Karpas-422 (cell line): ENCODE data around the gene MTFMT. TPM values are rescaled to one million over a fixed set of nuclear protein-coding genes. Genes with fewer than 3 reads are reported as not detected.

Experiments used
- DNase-seq: peaks from one replicate; pipeline ENCODE4 v3.0.0-alpha.2; 2015
- H2AFZ ChIP-seq: fragments of 200-600 bp; sonication (generic); 2 replicates; pipeline ENCODE4 v1.6.1; 2014; ENCODE audit warnings: antibody characterized with exemption, low read length, mixed read lengths
- H3K27ac ChIP-seq: fragments of 200-600 bp; sonication (generic); 2 replicates; pipeline ENCODE4 v1.5.1; 2014; ENCODE audit warnings: mild to moderate bottlenecking, low read length, moderate library complexity
- H3K27me3 ChIP-seq: fragments of 200-600 bp; sonication (generic); 2 replicates; pipeline ENCODE4 v1.6.1; 2014; ENCODE audit warnings: low read length, mixed read lengths
- H3K36me3 ChIP-seq: fragments of 200-600 bp; sonication (generic); 2 replicates; pipeline ENCODE4 v1.6.1; 2014; ENCODE audit warnings: low read length, mixed read lengths; ENCODE audit not compliant: insufficient read depth
- H3K4me1 ChIP-seq: fragments of 200-600 bp; sonication (generic); 2 replicates; pipeline ENCODE4 v1.6.1; 2014; ENCODE audit warnings: mild to moderate bottlenecking, low read length, mixed read lengths
- H3K4me2 ChIP-seq: fragments of 200-600 bp; sonication (generic); 2 replicates; pipeline ENCODE4 v1.6.1; 2014; ENCODE audit warnings: low read length, low read depth, mild to moderate bottlenecking; ENCODE audit not compliant: poor library complexity, severe bottlenecking
- H3K4me3 ChIP-seq: fragments of 200-600 bp; sonication (generic); 2 replicates; pipeline ENCODE4 v1.5.1; 2014; ENCODE audit warnings: mild to moderate bottlenecking, antibody characterized with exemption, low read length, mixed read lengths
- H3K79me2 ChIP-seq: fragments of 200-600 bp; sonication (generic); 2 replicates; pipeline ENCODE4 v1.6.1; 2014; ENCODE audit warnings: mild to moderate bottlenecking, low read length, mixed read lengths
- H3K9ac ChIP-seq: fragments of 200-600 bp; sonication (generic); 2 replicates; pipeline ENCODE4 v1.6.0; 2014; ENCODE audit warnings: low read length
- H3K9me2 ChIP-seq: fragments of 200-600 bp; sonication (generic), shearing (Covaris generic); replicated peaks from 2 replicates; pipeline ENCODE4 v1.6.0; 2014; ENCODE audit warnings: mild to moderate bottlenecking, low read length, moderate library complexity; ENCODE audit not compliant: insufficient read depth
- H3K9me3 ChIP-seq: fragments of 300-700, 200-600 bp; sonication (generic); 2 replicates; pipeline ENCODE4 v1.6.1; 2014; ENCODE audit warnings: low read length, mixed read lengths
- H4K20me1 ChIP-seq: fragments of 200-600 bp; sonication (generic); 2 replicates; pipeline ENCODE4 v1.6.1; 2014; ENCODE audit warnings: mild to moderate bottlenecking, antibody characterized with exemption, low read length, low read depth; ENCODE audit not compliant: insufficient read depth
- total RNA-seq: library from RNA; depleted of rRNA; stranded (reverse); fragments of >200 nt; shearing (Covaris generic); gene quantifications from 2 replicates; pipeline ENCODE4 v1.2.3, GENCODE V29; 2014; ENCODE audit warnings: low replicate concordance

The MTFMT gene
- total RNA-seq, 1 experiment from 2014 or later: 19.3 TPM

DNA sequence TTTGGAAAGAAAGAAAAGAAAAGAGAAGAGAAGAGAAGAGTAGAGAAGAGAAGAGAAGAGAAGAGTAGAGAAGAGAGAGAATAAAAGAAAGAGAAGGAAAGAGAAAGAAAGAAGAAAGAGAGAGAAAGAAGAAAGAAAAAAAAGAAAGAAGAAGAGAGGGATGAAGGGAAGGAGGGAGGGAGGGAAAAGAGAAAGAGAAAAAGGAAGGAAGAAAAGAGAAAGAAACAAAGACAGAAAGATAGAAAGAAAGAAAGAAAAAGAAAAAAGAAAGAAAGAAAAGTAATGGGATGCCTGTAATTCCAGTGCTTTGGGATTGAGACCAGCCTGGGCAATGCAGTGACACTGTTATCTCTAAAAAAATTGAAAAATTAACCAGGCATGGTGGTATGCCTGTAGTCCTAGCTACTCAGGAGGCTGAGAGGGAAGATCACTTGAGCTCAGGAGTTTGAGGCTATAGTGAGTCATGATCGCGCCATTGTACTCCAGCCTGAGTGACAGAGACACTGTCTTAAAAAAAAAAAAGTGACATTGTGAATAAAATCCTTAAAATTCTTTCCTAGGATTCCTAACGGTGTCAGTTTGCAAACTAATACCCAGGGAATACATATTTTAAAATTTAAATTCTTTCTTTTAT, 36.7 kb upstream of the MTFMT start:
- no peak for DNase-seq
- Histone ChIP-seq H3K9me2 (no peaks in the 10 kb centered on the region), H3K9ac (no peak overlapping the region), H4K20me1 (no peaks in the 10 kb centered on the region), H3K9me3 (no peaks in the 10 kb centered on the region), H3K27me3 (no peaks in the 10 kb centered on the region), H3K4me2 (no peak overlapping the region), H2AFZ (no peak overlapping the region), H3K4me1 (no peaks in the 10 kb centered on the region), H3K27ac (no peak overlapping the region), H3K36me3 (no peaks in the 10 kb centered on the region), H3K4me3 (no peak overlapping the region), H3K79me2 (no peaks in the 10 kb centered on the region)

DNA sequence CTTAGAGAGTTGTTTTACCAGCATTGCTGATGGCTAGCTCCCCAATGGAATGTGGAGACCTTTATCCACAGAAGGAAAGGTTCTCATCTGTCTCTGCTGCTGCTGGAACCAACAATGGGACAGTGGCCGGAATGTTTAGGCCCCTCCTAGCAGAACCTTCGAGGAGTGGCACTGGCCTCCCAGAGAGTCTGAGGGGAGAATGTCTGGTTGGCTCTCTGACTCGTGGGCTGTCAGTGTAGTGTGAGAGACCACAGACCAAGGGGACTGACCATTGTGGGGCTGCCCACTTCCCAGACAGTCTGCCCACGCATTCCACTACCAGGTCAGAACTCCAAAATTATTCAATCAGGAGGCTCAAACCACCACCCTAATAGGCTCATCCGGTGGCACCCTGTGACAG, 33.3 kb upstream of the MTFMT start:
- Histone ChIP-seq H3K4me1 (no peaks in the 10 kb centered on the region), H3K27me3 (no peaks in the 10 kb centered on the region), H3K9me3 (no peaks in the 10 kb centered on the region), H3K9ac (no peak overlapping the region), H4K20me1 (no peaks in the 10 kb centered on the region), H3K9me2 (no peaks in the 10 kb centered on the region), H3K27ac (no peak overlapping the region), H2AFZ (no peak overlapping the region), H3K4me2 (no peak overlapping the region), H3K79me2 (no peaks in the 10 kb centered on the region), H3K36me3 (no peaks in the 10 kb centered on the region), H3K4me3 (no peak overlapping the region)
- DNase-seq: no peak

DNA sequence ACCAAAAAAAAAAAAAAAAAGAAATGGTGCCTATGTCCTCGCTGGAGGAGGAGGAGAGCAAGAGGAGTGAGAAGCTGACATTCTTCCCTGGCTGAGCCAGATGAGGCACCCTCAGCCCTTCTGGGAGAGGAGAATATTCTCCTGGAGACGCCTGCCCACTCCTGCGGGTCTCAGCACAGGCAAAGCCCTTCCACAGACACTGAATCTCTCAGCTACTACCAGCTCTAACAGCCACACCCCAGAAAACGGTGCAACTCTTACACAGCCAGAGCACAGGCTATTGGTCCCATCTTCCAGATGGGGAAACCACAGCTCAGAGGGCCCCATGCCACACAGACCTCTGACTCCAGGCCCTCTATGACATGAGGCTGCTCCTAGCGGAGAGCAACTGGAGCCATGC, 32.6 kb upstream of the MTFMT start:
- Histone ChIP-seq H3K79me2 (no peaks in the 10 kb centered on the region), H3K27ac (no peak overlapping the region), H3K9me2 (no peaks in the 10 kb centered on the region)

DNA sequence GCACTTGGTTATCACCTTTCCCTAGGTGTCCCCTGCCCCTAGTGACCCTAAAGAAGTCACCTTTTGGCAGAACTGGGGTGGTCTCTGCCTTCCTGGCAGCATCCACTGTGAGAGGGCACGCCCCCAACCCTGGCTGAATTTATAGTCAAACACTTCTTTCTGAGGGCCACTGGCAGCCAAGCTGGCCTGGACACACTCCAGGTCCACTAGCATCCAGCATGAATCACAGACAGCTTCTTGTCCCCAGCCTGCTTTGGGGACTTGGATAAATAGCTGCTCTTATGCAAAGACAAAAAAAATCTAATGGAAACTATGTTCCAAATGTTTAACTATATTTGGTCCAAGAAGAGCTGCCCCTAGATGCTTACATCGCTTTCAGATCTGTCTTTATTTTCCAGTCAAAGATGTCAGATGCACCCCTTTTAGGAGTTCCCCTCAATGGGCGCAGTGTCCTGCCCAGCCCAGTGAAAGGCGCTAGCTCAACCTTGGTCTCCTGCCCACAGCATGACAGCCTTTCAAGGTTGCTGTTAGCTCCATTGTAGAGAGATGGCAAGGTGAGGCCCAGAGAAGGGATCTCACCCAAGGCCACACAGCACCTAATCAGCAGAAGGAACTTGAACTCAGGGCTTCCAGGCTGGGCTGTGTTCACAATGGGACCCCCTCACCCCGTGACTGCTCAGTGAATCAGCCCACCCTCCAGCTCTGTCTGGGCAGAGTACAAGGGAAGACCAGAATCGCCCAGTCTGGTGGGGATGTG, 31.4 kb upstream of the MTFMT start:
- no peaks in the 10 kb centered on the region for H3K4me1 ChIP-seq
- H3K9ac ChIP-seq: no peak overlapping the region
- H3K36me3 ChIP-seq: no peaks in the 10 kb centered on the region
- H3K79me2 ChIP-seq: no peaks in the 10 kb centered on the region
- no peak for DNase-seq
- H3K9me2 ChIP-seq: no peaks in the 10 kb centered on the region
- H3K9me3 ChIP-seq: no peaks in the 10 kb centered on the region
- no peak overlapping the region for H2AFZ ChIP-seq
- H3K27ac ChIP-seq: no peak overlapping the region
- no peaks in the 10 kb centered on the region for H4K20me1 ChIP-seq
- H3K4me2 ChIP-seq: no peak overlapping the region
- no peaks in the 10 kb centered on the region for H3K27me3 ChIP-seq
- no peak overlapping the region for H3K4me3 ChIP-seq

More for the DNA sequence above, 32.6 kb upstream of the MTFMT start:
- H3K9ac ChIP-seq: no peak overlapping the region
- no peaks in the 10 kb centered on the region for H3K4me1 ChIP-seq
- no peak overlapping the region for H2AFZ ChIP-seq
- DNase-seq: no peak
- no peaks in the 10 kb centered on the region for H3K9me3 ChIP-seq
- no peaks in the 10 kb centered on the region for H4K20me1 ChIP-seq
- H3K4me2 ChIP-seq: no peak overlapping the region
- no peaks in the 10 kb centered on the region for H3K27me3 ChIP-seq
- H3K36me3 ChIP-seq: no peaks in the 10 kb centered on the region
- H3K4me3 ChIP-seq: no peak overlapping the region

DNA sequence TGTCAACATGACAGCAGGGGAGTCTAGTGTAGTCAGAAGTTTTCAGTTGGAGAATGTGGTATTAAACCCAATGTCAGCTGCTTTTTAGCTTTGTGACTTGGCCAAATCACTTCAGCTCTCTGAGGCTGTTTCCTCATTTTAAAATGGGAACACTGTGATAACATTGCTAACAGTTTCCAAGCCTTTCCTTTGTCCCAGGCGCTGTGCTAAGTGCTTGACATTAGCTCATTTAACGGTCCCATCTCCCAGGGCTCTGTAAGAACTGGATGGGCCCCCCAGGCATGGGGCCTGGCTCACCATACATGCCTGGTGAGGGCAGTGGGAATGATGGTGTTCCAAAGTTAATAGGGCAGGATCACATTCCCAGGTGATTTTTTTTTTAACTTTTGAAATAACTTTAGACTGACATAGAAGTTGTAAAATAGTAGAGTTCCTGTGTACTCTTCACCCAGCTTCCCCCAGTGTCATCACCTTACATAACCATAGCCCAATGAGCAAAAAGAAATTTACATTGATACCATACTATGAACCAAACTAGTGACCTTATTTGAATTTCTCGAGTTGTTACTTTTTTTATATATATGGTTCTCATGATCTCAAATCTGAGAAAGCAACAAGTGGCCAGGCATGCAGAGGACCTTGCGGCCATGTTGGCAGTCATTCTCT, 30.6 kb upstream of the MTFMT start:
- no peaks in the 10 kb centered on the region for H4K20me1 ChIP-seq
- no peak overlapping the region for H3K9ac ChIP-seq
- H3K9me2 ChIP-seq: no peaks in the 10 kb centered on the region
- DNase-seq: no peak
- no peak overlapping the region for H3K27ac ChIP-seq
- no peaks in the 10 kb centered on the region for H3K36me3 ChIP-seq
- no peak overlapping the region for H3K4me2 ChIP-seq
- no peaks in the 10 kb centered on the region for H3K27me3 ChIP-seq
- H3K4me3 ChIP-seq: no peak overlapping the region
- no peaks in the 10 kb centered on the region for H3K4me1 ChIP-seq
- H2AFZ ChIP-seq: no peak overlapping the region
- H3K79me2 ChIP-seq: no peaks in the 10 kb centered on the region
- H3K9me3 ChIP-seq: no peaks in the 10 kb centered on the region

DNA sequence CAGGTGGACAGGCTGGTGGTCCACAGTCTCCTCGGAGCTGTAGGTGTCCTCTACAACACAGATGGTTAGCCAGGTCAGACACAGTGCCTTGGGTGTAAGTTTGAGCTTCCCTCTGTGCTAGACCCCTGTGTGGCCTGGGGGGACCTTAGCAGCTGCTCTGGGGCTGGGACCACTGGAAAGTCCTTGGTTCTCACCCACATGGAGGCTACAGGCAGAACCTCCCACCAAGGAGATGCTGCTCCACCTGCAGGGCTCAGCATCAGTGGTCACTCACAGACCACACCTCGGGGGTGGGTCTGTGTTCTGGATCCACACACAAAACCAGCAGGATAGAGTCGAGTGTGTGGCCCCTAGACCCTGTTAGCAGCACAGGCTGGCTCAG, 29.9 kb upstream of the MTFMT start:
- no peak overlapping the region for H3K4me3 ChIP-seq
- H3K27me3 ChIP-seq: no peaks in the 10 kb centered on the region
- no peak overlapping the region for H3K4me2 ChIP-seq
- no peak overlapping the region for H3K27ac ChIP-seq
- no peak for DNase-seq
- no peaks in the 10 kb centered on the region for H4K20me1 ChIP-seq
- no peaks in the 10 kb centered on the region for H3K79me2 ChIP-seq
- H3K9ac ChIP-seq: no peak overlapping the region
- H3K4me1 ChIP-seq: no peaks in the 10 kb centered on the region
- no peaks in the 10 kb centered on the region for H3K36me3 ChIP-seq
- no peak overlapping the region for H2AFZ ChIP-seq
- no peaks in the 10 kb centered on the region for H3K9me2 ChIP-seq
- H3K9me3 ChIP-seq: no peaks in the 10 kb centered on the region

DNA sequence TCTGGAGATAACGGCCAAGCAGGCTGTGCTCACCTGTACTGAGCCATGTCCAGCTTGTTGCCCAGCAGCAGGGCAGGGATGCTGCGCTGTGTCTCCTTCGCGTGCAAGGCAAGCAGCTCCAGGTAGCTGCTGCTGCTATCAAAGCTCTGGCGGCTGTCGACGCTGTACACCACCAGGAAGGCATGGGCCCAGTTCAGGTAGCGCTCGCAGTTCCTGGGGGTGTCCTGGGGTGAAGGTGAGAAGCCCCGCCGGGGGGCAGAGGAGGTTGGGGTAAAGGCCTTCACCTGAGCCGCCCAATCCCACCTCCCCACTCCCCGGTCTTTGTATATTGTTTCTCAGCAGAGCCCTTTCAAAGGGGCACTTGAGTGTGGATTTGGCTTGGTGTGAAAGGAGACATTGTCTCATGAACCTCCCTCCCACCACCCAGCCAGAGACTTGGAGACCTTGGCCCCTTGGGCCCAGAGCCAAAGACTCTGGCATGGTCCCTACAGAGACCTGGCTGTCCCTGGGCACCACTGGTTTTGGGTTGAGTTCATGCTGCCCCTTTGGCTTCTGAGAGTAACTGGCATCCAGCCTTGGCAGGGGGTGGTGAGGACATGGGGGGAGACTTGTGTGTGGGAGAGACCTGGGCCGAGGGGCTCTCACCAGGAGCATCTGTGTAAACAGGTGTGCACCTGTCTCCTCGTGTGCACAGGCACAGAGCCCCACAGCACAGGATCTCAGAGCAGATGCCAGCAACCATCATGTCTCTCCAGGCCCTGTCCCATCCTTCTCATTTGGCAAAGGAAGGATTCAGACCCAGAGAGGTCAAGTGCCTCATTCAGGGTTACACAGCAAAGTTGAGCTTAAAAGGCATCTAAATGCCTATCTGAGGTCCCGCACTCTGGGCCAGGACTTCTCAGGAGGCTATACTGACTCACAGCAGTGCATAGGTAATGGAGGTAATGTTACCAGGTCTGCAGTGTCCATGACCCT, 29.2 kb upstream of the MTFMT start:
- H3K9me2 ChIP-seq: no peaks in the 10 kb centered on the region
- no peaks in the 10 kb centered on the region for H3K9me3 ChIP-seq
- H2AFZ ChIP-seq: no peak overlapping the region
- no peak overlapping the region for H3K4me3 ChIP-seq
- no peaks in the 10 kb centered on the region for H3K4me1 ChIP-seq
- H3K27me3 ChIP-seq: no peaks in the 10 kb centered on the region
- H3K27ac ChIP-seq: no peak overlapping the region
- no peak for DNase-seq
- H4K20me1 ChIP-seq: no peaks in the 10 kb centered on the region
- H3K79me2 ChIP-seq: no peaks in the 10 kb centered on the region
- H3K36me3 ChIP-seq: no peaks in the 10 kb centered on the region
- H3K4me2 ChIP-seq: no peak overlapping the region
- no peak overlapping the region for H3K9ac ChIP-seq

DNA sequence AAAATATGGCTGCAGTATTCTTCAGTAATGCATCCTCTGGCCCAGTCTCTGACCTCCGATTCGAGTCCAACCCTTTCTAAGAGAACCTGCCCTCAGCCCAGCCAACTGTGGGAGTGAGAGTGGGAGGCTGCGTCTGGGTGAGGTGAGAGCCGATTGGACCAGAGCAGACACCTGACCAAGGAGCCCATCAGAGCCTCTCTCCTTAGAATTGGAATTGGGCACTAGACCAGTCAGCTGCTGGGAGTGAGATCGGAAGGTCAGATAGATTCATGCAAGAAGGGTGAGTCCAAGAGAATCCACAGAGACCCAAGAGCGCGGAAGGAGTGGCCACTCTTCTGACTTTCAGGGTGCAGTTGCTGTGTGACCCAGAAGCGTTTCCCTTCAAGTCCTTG, 28.1 kb upstream of the MTFMT start:
- no peak overlapping the region for H3K4me2 ChIP-seq

More for the DNA sequence above, 28.1 kb upstream of the MTFMT start:
- Histone ChIP-seq H3K9ac (no peak overlapping the region), H3K4me1 (no peaks in the 10 kb centered on the region), H3K79me2 (no peaks in the 10 kb centered on the region), H4K20me1 (no peaks in the 10 kb centered on the region), H3K9me3 (no peaks in the 10 kb centered on the region), H3K27me3 (no peaks in the 10 kb centered on the region), H3K9me2 (no peaks in the 10 kb centered on the region), H3K4me3 (no peak overlapping the region), H3K27ac (no peak overlapping the region), H3K36me3 (no peaks in the 10 kb centered on the region), H2AFZ (no peak overlapping the region)
- DNase-seq: no peak
